A549 (cell line): Measurements from ENCODE around the gene SSR1. TPM values are rescaled to one million over a fixed set of nuclear protein-coding genes. Genes with fewer than 3 reads are reported as not detected.
"Not testable (repeated sequence)": the region's sequence is repeated elsewhere in the genome, so short reads cannot be mapped to it uniquely, and the experiment has no call there.

Experiments used
- ATAC-seq, 2 experiments: fragments of 200-7000 bp in 1 of 2; fragments of >200 bp in 1 of 2; cut with Nextera tagmentation in 1 of 2; cut with Tn5 transposase in 1 of 2; 3 replicates each; pipeline versions ENCODE4 v1.8.0 to v1.9.1; 2018 to 2020; ENCODE audit warnings: mild to moderate bottlenecking in 1 of 2, moderate library complexity in 1 of 2
- CTCF ChIA-PET: fragments of 300-600 bp; sonication (Branson Sonifier 250); formaldehyde crosslinking; extraction: SDS; loops from one replicate; lab custom pipeline; 2021; ENCODE audit warnings: antibody characterized with exemption, inconsistent platforms; lab: Yijun Ruan, JAX
- POLR2A ChIA-PET: fragments of 350-600 bp; formaldehyde crosslinking; extraction: SDS; loops from one replicate; lab custom pipeline; 2021; ENCODE audit warnings: antibody characterized with exemption, inconsistent platforms; lab: Yijun Ruan, JAX
- DNase-seq, 2 experiments: peaks; one replicate each; pipeline versions ENCODE4 v3.0.0 to v3.0.0-alpha.2; 2011 to 2016; ENCODE audit warnings: low read depth in 1 of 2, low spot score in 1 of 2
- FAIRE-seq: peaks from 2 replicates; lab custom pipeline; 2011; peaks lifted over from hg19 to GRCh38; lab: Jason Lieb, UNC
- H3K27ac ChIP-seq, 2 experiments: fragments of >200 bp; sonication (Bioruptor Twin); formaldehyde crosslinking; 3 replicates each; pipeline ENCODE4 v1.5.1; 2016 to 2017
- H3K4me1 ChIP-seq: fragments of >200 bp; sonication (Bioruptor Twin); formaldehyde crosslinking; 3 replicates; pipeline ENCODE4 v1.6.1; 2016
- H3K4me2 ChIP-seq: fragments of >200 bp; sonication (Bioruptor Twin); formaldehyde crosslinking; 3 replicates; pipeline ENCODE4 v1.6.1; 2016
- H3K4me3 ChIP-seq: fragments of >200 bp; sonication (Bioruptor Twin); formaldehyde crosslinking; 3 replicates; pipeline ENCODE4 v1.5.1; 2016
- H3K9me3 ChIP-seq: fragments of >200 bp; sonication (Bioruptor Twin); formaldehyde crosslinking; 3 replicates; pipeline ENCODE4 v1.6.1; 2016
- CHD2 ChIP-seq: fragments of 150-350 bp; IDR thresholded peaks from 2 replicates; pipeline ENCODE4 v1.6.1; 2014; ENCODE audit warnings: low read length; ENCODE audit not compliant: partially characterized antibody
- E2F6 ChIP-seq: IDR thresholded peaks from 2 replicates; pipeline ENCODE4 v1.6.1; 2012; ENCODE audit warnings: low read depth, borderline replicate concordance
- HES2 ChIP-seq: fragments of >200 bp; sonication (Bioruptor Twin); formaldehyde crosslinking; IDR thresholded peaks from 2 replicates; pipeline ENCODE4 v1.6.1; 2016
- JUN ChIP-seq, 2 experiments: fragments of >200 bp; sonication (Bioruptor Twin); formaldehyde crosslinking; IDR thresholded peaks; 2 replicates in 1 of 2; 3 replicates in 1 of 2; pipeline ENCODE4 v1.6.1; 2016 to 2017
- MAX ChIP-seq: IDR thresholded peaks from 2 replicates; pipeline ENCODE4 v1.6.1; 2012
- PHF8 ChIP-seq: fragments of 200-600 bp; sonication (generic); IDR thresholded peaks from 2 replicates; pipeline ENCODE4 v1.6.1; 2016; ENCODE audit warnings: low read depth, mild to moderate bottlenecking, antibody characterized with exemption, moderate library complexity, borderline replicate concordance
- POLR2A ChIP-seq: IDR thresholded peaks from 2 replicates; pipeline ENCODE4 v1.6.1; 2012; ENCODE audit warnings: mild to moderate bottlenecking, low read length
- REST ChIP-seq: fragments of 200-600 bp; sonication (generic); IDR thresholded peaks from 2 replicates; pipeline ENCODE4 v1.6.1; 2016; ENCODE audit warnings: antibody characterized with exemption, mild to moderate bottlenecking, moderate library complexity
- USF2 ChIP-seq: fragments of 450-650 bp; IDR thresholded peaks from 2 replicates; pipeline ENCODE4 v1.6.1; 2014; ENCODE audit warnings: antibody characterized with exemption
- WGBS: methylation state at CpG from one replicate; pipeline ENCODE4 v1.1.6; 2017; ENCODE audit errors: missing lambda C conversion rate; 5-methylcytosine and 5-hydroxymethylcytosine counted together
- polyA minus RNA-seq: library from RNA; depleted of rRNA, polyadenylated mRNA; stranded (reverse); fragments of >200 nt; gene quantifications from 2 replicates; pipeline ENCODE4 v1.2.3, GENCODE V29; 2011; rRNA and poly(A)+ RNA removed
- polyA plus RNA-seq, 4 experiments: library from polyadenylated mRNA; depleted of rRNA in 3 of 4; stranded (reverse); fragments of >200 nt; fragmentation: RNase III in 1 of 4; extraction: RNeasy Plus Mini Kit Qiagen cat#74134 plus additional on column Dnase treatment in 1 of 4; gene quantifications; 2 replicates in 3 of 4; 3 replicates in 1 of 4; pipeline ENCODE4 v1.2.3, GENCODE V29; 2011 to 2017

Gene SSR1
- polyA plus RNA-seq (2011; rRNA removed) (171 and 201 TPM in 2 replicates), polyA plus RNA-seq (2017; fragmentation: RNase III; extraction: RNeasy Plus Mini Kit Qiagen cat#74134 plus additional on column Dnase treatment) (84.8 to 91.0 TPM (median 87.0 TPM) in 3 replicates), polyA minus RNA-seq (47.7 and 52.5 TPM in 2 replicates)
- 28.6 and 33.3 TPM in 2 replicates for polyA plus RNA-seq (2012; cell fraction: cytosol; rRNA removed)
- 9.7 and 14.4 TPM in 2 replicates for polyA plus RNA-seq (2012; cell fraction: nucleus; rRNA removed)

- CTCF ChIA-PET = interaction anchor here (1.3 kb wide), 1 partner anchor 11 kb away, joined by 3 read pairs; no protein-coding TSS in a partner anchor
- H3K4me1 ChIP-seq = peaks cover 17% of the 10 kb centered on the region
Measured at GRCh38 chr6:7312616-7313504, at the start of gene SSR1. SSR1 (minus strand) TSS chr6:7313199; CDS start chr6:7313120, 79 bp downstream.

GRCh38 chr6:7351916-7352315 is 38.9 kb upstream of the SSR1 start:
- ATAC-seq, H3K4me3 ChIP-seq, POLR2A ChIA-PET, FAIRE-seq, DNase-seq, H3K4me2 ChIP-seq, H3K27ac ChIP-seq, H3K9me3 ChIP-seq: not testable (repeated sequence)
- CTCF ChIA-PET = interaction anchor here (0.7 kb wide), 1 partner anchor 868 kb away, joined by 3 read pairs; no protein-coding TSS in a partner anchor
- peaks cover 12% of the 10 kb centered on the region for H3K4me1 ChIP-seq
- WGBS = 21% methylated on average over 3 of the region's 3 CpGs

More at GRCh38 chr6:7312616-7313504, at the start of gene SSR1:
- peak within 1 kb of the TSS; percentile 98 to 99 for H3K27ac ChIP-seq
- 1% methylated on average over 47 of the region's 83 CpGs for WGBS
- DNase-seq = peak; percentile 91 to 93
- H3K9me3 ChIP-seq = no peaks in the 10 kb centered on the region
- no peak for FAIRE-seq
- H3K4me3 ChIP-seq = peak within 1 kb of the TSS; percentile 100
- peak within 1 kb of the TSS; percentile 93 for H3K4me2 ChIP-seq
- TF ChIP-seq USF2 (peak; percentile 94), JUN (IDR thresholded peaks at IDR 0.05) (peak; percentile 46 to 75; a peak in 4 of 5 replicates), MAX (peak; percentile 82), E2F6 (peak; percentile 20; the same call in 1 of the 2 replicates), REST (peak; percentile 97), POLR2A (peak; percentile 68), HES2 (no peak), PHF8 (no peak), CHD2 (peak; percentile 93)
- ATAC-seq = peak; percentile 99 to 100
- POLR2A ChIA-PET = interaction anchor here (0.6 to 1.3 kb wide), 3 partner anchors 22 to 77 kb away, joined by 3 to 7 read pairs (median 4); partner anchors contain the start of genes CAGE1 and RIOK1

GRCh38 chr6:7350591-7350990 is 37.6 kb upstream of the SSR1 start:
- POLR2A ChIA-PET, ATAC-seq, H3K9me3 ChIP-seq, H3K4me2 ChIP-seq, CTCF ChIA-PET, H3K4me3 ChIP-seq, FAIRE-seq, H3K27ac ChIP-seq, DNase-seq: not testable (repeated sequence)
- peaks cover 13% of the 10 kb centered on the region for H3K4me1 ChIP-seq
- WGBS = 81% methylated on average over 1 of the region's 1 CpG
